Measurements from ENCODE around the gene SLC25A23.
A peak's percentile ranks its signal among the peaks of the same experiment; 100 is the strongest.
"Not testable (repeated sequence)": the region's sequence is repeated elsewhere in the genome, so short reads cannot be mapped to it uniquely, and the experiment has no call there.

SLC25A23 gene

DNA sequence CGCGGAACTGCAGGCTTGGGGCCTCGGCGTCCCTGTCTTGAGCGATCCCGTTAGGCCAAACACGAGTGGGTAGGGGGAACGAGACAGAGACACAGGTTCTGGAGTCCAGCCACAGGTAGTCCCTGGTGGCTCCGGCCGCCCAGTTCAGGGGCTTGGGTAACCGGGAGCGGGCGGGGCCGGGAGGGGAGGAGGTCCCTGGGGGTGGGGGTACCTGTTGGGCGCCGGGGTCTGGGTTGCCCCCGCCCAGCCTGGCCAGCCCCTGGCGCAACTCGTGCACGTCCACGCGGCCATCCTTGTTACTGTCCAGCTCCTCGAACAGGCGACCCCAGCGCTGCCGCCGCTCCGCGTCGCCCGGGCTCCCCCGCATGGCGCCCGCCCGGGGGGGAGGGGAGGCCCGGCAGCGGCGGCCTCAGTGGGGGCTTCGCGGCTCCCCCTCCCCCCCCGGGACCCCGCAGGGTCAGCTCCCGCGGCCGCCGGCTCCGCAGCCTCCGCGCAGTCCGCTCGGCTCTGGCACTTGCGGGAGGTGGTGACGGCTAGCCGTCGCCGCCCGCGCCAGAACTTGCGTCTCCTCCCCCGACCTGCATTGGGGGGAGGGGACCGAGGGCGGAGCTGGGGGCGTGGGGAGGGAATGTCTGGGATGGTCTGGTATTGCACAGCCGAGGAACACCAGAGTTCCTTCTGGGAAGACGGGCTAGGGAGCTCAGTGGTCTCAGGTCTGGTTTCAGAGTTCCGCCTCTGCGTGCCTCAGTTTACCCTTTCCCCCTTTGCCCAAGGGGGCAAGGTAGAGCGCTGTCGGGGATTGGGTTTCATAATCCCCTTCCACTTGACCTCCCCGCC is at the start of gene SLC25A23:
Gene SLC25A23 (minus strand): TSS at position 531 of the 837 bp plus-strand sequence. CDS start 164 bp downstream, at position 367.
- no peaks in the 10 kb centered on the region for H3K9me3 ChIP-seq (ENCODE audit: control insufficient read depth, insufficient read depth, low read length)
- H3K9ac ChIP-seq (ENCODE audit: low read depth, low read length) = peak within 1 kb of the TSS; percentile 22; the same call in 1 of the 2 replicates
- peak within 1 kb of the TSS; percentile 60 for H3K27ac ChIP-seq (ENCODE audit: low read depth, low read length)

DNA sequence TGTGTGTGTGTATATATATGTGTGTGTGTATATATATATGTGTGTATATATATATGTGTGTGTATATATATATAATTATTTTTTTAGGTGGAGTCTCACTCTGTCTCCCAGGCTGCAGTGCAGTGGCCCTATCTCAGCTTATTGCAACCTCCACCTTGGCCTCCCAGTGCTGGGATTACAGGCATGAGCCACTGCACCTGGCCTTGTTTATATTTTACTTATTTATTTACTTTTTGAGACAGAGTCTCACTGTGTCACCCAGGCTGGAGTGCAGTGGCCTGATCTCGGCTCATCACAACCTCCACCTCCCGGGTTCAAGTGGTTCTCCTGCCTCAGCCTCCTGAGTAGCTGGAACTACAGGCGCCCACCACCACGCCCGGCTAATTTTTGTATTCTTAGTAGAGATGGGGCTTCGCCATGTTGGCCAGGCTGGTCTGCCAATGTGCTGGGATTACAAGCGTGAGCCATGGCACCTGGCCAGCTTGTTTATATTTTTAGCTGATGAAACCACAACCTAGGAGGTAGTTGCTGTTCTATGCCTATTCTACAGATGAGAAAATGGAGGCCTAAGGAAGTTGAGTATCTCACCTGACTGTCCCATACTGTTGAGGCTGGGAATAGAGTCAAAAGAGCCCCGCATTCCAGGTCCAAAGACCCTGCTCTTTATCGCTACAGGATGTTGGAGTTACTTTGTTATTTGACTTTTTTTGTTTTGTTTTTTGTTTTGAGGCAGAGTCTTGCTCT is 48.6 kb upstream of the SLC25A23 start:
- H3K27me3 ChIP-seq (ENCODE audit: control insufficient read depth, insufficient read depth, low read length); H3K36me3 ChIP-seq (ENCODE audit: control insufficient read depth, insufficient read depth, low read length); H3K9ac ChIP-seq (ENCODE audit: low read depth, low read length); H3K9me3 ChIP-seq (ENCODE audit: control insufficient read depth, insufficient read depth, low read length); H3K27ac ChIP-seq (ENCODE audit: low read depth, low read length); H3K4me3 ChIP-seq (ENCODE audit: low read depth, low read length); H3K4me1 ChIP-seq (ENCODE audit: control insufficient read depth, insufficient read depth, low read length): not testable (repeated sequence)

More for the DNA sequence above, at the start of gene SLC25A23:
- no peaks in the 10 kb centered on the region for H3K4me1 ChIP-seq (ENCODE audit: control insufficient read depth, insufficient read depth, low read length)
- H3K27me3 ChIP-seq (ENCODE audit: control insufficient read depth, insufficient read depth, low read length) = peaks cover 4% of the 10 kb centered on the region; the same call in 1 of the 2 replicates
- H3K36me3 ChIP-seq (ENCODE audit: control insufficient read depth, insufficient read depth, low read length) = peaks cover 10% of the 10 kb centered on the region
- H3K4me3 ChIP-seq (ENCODE audit: low read depth, low read length) = peak within 1 kb of the TSS; percentile 75

DNA sequence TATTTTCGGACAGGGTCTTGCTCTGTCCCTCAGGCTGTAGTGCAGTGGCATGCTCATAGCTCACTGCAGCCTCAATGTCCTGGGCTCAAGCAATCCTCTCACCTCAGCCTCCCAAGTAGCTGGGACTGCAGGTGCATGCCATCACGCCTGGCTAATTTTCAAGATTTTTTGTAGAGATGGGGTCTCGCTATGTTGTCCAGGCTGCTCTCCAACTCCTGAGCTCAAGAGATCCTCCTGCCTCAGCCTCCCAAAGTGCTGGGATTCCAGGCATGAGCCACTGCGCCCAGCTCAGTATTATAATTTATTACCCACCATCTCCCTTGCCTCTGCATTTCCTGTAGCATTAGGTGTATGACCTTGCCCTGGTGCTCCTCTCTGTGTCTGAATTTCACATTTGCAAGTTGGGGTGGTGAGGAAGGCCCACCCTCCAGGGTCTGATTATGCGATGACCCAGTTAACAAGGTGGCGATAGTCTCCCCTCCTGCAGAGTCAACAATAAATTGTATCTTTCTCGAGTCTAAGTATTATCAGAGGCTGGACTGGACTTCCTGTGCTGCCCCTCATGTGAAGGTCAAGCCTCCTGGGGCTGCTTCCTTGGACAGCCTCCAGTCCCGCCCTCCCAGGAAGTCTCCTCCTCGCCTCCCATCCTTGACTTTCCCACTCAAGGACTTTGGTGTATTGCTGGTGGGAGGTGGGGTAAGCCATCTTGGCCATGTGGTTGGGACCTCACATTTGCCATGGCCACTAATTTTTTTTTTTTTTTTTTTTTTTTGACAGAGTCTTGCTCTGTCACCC is 44.0 kb upstream of the SLC25A23 start:
- Histone ChIP-seq H3K9me3 (ENCODE audit: control insufficient read depth, insufficient read depth, low read length) (no peaks in the 10 kb centered on the region), H3K4me3 (ENCODE audit: low read depth, low read length) (no peak overlapping the region), H3K27me3 (ENCODE audit: control insufficient read depth, insufficient read depth, low read length) (peaks cover 15% of the 10 kb centered on the region), H3K27ac (ENCODE audit: low read depth, low read length) (no peak overlapping the region), H3K4me1 (ENCODE audit: control insufficient read depth, insufficient read depth, low read length) (no peaks in the 10 kb centered on the region), H3K36me3 (ENCODE audit: control insufficient read depth, insufficient read depth, low read length) (no peaks in the 10 kb centered on the region), H3K9ac (ENCODE audit: low read depth, low read length) (no peak overlapping the region)

DNA sequence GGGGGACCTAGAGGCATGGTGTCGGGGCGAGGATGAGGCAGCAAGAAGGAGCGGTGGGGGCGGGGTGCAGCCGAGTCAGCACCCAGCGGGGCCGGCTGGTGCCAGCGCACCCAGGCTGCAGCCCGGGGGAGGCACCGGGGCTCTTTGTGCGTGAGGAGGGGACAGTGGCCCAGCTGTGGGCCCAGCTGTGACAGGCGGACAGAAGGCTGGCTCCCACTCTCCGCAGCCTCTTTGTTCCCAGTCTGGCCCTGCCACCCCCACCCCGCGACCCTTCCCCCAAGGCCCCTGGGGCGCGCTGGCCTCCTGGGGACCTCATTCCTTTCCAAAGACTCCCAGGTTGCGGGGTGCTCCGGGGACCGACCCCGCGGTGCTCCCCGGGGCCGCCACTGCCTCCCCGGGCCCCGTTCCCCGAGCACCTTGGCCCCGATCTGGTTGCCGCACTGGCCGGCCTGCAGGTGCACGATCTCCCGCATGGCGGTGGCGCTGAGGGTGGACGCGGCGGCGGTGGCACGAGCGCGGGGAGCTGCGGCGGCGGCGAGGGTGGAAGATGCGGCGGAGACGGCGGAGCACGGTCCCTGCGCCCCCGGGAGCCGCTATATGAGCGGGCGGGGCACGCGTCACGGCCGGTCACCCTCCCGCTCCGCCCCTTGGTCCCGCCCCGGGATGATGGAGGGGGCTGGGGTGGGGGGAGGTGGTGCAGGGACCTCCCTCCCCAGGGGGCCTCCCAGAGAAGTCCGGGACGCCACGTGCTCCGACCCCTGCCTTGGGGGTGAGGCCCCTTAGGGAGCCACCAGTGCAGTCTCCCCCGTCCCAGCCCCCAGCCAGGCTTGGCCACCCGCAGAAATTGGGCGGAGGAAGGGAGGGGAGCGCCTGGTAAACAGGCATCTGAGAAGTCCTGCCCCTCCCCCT is 42.4 kb upstream of the SLC25A23 start, which contains the start of gene TUBB4A:
Gene TUBB4A (minus strand): TSS at position 570 of the 909 bp plus-strand sequence. CDS start 97 bp downstream, at position 473.
- Histone ChIP-seq H3K9ac (ENCODE audit: low read depth, low read length) (no peak within 1 kb of the TSS), H3K4me3 (ENCODE audit: low read depth, low read length) (peak within 1 kb of the TSS; percentile 65), H3K27ac (ENCODE audit: low read depth, low read length) (no peak within 1 kb of the TSS), H3K27me3 (ENCODE audit: control insufficient read depth, insufficient read depth, low read length) (peaks cover 15% of the 10 kb centered on the region), H3K9me3 (ENCODE audit: control insufficient read depth, insufficient read depth, low read length) (no peaks in the 10 kb centered on the region), H3K36me3 (ENCODE audit: control insufficient read depth, insufficient read depth, low read length) (no peaks in the 10 kb centered on the region), H3K4me1 (ENCODE audit: control insufficient read depth, insufficient read depth, low read length) (no peaks in the 10 kb centered on the region)

DNA sequence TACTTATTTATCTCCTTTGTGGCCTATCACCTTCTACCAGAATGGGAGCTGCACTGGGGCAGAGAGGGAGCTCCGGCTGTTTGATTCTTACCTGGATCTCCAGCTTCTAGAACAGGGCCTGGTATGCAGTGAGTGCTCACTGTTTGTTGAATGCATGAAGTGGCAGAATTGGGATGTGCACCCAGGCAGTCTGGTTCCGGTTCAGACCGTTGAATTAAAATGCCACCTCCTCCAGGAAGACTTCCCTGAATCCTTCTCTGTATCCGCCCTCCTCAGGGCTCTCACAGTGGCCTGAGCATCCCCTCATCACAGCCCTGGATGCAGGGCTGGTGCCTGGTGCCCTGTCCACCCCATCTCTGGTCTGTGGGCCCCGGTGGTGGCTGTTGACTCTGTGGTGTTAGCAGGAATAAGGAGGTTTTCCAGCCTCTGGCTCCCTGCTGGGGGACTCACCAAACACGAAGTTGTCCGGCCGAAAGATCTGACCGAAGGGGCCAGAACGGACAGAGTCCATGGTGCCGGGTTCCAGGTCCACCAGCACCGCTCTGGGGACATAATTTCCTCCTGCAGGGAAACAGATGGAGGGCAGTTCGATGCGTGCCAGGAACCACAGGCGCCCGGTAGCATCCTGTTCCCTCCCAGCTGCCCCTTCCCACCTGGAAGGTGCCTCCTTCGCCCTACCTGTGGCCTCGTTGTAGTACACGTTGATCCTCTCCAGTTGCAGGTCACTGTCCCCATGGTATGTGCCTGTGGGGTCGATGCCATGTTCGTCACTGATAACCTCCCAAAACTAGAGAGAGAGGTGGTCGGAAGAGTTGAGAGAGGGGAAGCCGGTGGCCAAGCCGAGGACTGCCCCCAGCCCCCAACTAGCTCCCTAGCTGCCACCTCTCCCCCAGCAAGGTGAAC is 41.5 kb upstream of the SLC25A23 start:
- peak overlapping the region; percentile 65 for H3K4me3 ChIP-seq (ENCODE audit: low read depth, low read length)
- no peaks in the 10 kb centered on the region for H3K36me3 ChIP-seq (ENCODE audit: control insufficient read depth, insufficient read depth, low read length)
- no peak overlapping the region for H3K9ac ChIP-seq (ENCODE audit: low read depth, low read length)
- H3K27me3 ChIP-seq (ENCODE audit: control insufficient read depth, insufficient read depth, low read length) = peaks cover 15% of the 10 kb centered on the region
- H3K9me3 ChIP-seq (ENCODE audit: control insufficient read depth, insufficient read depth, low read length) = no peaks in the 10 kb centered on the region
- H3K27ac ChIP-seq (ENCODE audit: low read depth, low read length) = no peak overlapping the region
- no peaks in the 10 kb centered on the region for H3K4me1 ChIP-seq (ENCODE audit: control insufficient read depth, insufficient read depth, low read length)

DNA sequence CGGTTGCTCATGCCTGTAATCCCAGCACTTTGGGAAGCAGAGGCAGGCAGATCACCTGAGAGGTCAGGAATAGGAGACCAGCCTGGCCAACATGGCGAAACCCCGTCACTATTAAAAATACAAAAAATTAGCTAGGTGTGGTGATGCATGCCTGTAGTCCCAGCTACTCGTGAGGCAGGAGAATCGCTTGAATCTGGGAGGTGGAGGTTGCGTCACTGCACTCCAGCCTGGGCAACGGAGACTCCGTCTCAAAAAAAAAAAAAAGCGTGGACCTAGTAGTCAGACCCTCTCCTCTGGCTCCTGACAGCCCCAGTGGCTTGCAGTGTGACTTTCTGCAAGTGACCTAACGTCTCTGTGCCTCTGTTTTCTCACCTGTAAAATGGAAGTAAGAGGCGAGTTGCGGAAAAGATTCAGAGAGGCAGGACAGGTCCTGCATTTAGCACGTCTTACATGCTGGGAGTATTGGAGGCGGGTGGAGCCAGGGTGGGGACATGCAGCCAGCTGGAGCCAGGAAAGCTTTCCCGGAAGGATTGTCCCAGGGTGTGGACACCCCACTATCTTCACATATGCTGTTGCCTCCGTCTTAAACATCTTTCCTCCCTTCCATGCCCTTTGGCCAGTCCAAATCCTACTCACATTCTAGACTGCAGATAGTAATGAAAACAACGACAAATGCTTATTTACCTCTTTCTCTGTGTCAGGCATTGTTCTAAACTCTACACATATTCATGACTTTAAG is 39.6 kb upstream of the SLC25A23 start:
- Histone ChIP-seq H3K9ac (ENCODE audit: low read depth, low read length) (no peak overlapping the region), H3K4me1 (ENCODE audit: control insufficient read depth, insufficient read depth, low read length) (no peaks in the 10 kb centered on the region), H3K27me3 (ENCODE audit: control insufficient read depth, insufficient read depth, low read length) (peaks cover 15% of the 10 kb centered on the region), H3K27ac (ENCODE audit: low read depth, low read length) (no peak overlapping the region), H3K9me3 (ENCODE audit: control insufficient read depth, insufficient read depth, low read length) (no peaks in the 10 kb centered on the region), H3K36me3 (ENCODE audit: control insufficient read depth, insufficient read depth, low read length) (no peaks in the 10 kb centered on the region), H3K4me3 (ENCODE audit: low read depth, low read length) (no peak overlapping the region)

DNA sequence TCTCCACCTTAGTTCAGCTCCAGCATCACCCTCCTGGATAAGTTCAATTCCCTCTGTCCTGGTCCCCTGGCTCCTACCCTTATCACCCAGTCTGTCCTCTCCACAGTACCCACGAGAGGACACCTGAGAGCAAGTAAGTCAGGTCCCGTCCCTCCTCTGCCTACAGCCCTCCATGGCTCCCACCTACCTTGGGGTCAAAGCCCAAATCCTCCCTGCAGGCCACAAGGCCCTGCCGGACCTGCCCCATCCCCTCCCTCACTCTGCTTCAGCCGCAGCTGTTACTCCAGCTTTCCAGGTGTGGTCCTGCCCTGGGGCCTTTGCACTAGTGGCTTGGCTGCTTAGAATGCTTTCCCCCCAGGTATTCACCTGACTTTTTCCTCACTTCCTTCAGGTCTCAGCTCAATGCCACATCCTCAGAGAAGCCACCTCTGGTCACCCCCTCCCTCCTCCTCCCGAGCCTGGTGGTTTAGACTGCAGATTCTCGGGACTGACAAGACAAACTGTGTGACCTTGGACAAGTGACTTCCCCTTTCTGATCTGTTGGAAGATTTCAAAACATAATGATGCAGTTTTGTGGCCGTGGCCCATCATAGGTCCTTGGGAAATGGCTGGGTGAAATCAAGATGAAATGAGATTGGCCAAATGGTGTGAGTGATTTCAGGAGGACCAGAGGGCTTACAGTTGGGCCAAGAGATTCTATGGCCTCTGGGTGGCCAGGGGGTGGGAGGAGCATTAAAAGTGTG is 38.9 kb upstream of the SLC25A23 start:
- H3K27ac ChIP-seq (ENCODE audit: low read depth, low read length) = no peak overlapping the region
- H3K4me3 ChIP-seq (ENCODE audit: low read depth, low read length) = no peak overlapping the region
- no peak overlapping the region for H3K9ac ChIP-seq (ENCODE audit: low read depth, low read length)
- H3K36me3 ChIP-seq (ENCODE audit: control insufficient read depth, insufficient read depth, low read length) = no peaks in the 10 kb centered on the region
- H3K27me3 ChIP-seq (ENCODE audit: control insufficient read depth, insufficient read depth, low read length) = peaks cover 15% of the 10 kb centered on the region
- no peaks in the 10 kb centered on the region for H3K4me1 ChIP-seq (ENCODE audit: control insufficient read depth, insufficient read depth, low read length)
- H3K9me3 ChIP-seq (ENCODE audit: control insufficient read depth, insufficient read depth, low read length) = no peaks in the 10 kb centered on the region

DNA sequence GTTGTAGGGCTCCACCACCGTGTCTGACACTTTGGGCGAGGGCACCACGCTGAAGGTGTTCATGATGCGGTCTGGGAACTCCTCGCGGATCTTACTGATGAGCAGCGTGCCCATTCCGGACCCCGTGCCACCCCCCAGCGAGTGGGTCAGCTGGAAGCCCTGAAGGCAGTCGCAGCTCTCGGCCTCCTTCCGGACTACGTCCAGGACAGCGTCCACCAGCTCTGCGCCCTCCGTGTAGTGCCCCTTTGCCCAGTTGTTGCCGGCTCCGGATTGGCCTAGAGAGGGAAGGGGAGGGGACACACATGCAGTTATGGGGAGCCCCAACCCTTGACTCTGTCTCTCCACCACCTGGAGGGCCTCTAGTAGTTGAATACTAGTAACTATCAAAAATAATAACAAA is 36.4 kb upstream of the SLC25A23 start:
- Histone ChIP-seq H3K36me3 (ENCODE audit: control insufficient read depth, insufficient read depth, low read length) (no peaks in the 10 kb centered on the region), H3K4me3 (ENCODE audit: low read depth, low read length) (no peak overlapping the region), H3K4me1 (ENCODE audit: control insufficient read depth, insufficient read depth, low read length) (no peaks in the 10 kb centered on the region), H3K27ac (ENCODE audit: low read depth, low read length) (no peak overlapping the region), H3K9ac (ENCODE audit: low read depth, low read length) (no peak overlapping the region), H3K9me3 (ENCODE audit: control insufficient read depth, insufficient read depth, low read length) (no peaks in the 10 kb centered on the region), H3K27me3 (ENCODE audit: control insufficient read depth, insufficient read depth, low read length) (peaks cover 4% of the 10 kb centered on the region)

All from HUES48 (cell line).